B cell (primary cell): ENCODE data around the gene ARHGAP42. TPM values are rescaled to one million over a fixed set of nuclear protein-coding genes. Genes with fewer than 3 reads are reported as not detected.

Source experiments
- ATAC-seq: fragments of 200-7000 bp; cut with Tn5 transposase; one replicate; pipeline ENCODE4 v1.10.0; 2021; ENCODE audit warnings: low read depth, mild to moderate bottlenecking, moderate number of reproducible peaks, moderate library complexity
- CTCF ChIA-PET: fragments of 350-600 bp; sonication (Branson Sonifier 250); formaldehyde crosslinking; loops from one replicate; lab custom pipeline; 2021; ENCODE audit warnings: antibody characterized with exemption, inconsistent platforms; lab: Charles Lee
- POLR2A ChIA-PET: fragments of 350-600 bp; sonication (Branson Sonifier 250); formaldehyde crosslinking; loops from one replicate; lab custom pipeline; 2021; ENCODE audit warnings: antibody characterized with exemption; lab: Charles Lee
- DNase-seq: peaks from one replicate; pipeline ENCODE4 v3.0.0; 2013
- H2AFZ ChIP-seq: 2 replicates; pipeline ENCODE4 v1.6.1; 2012; ENCODE audit warnings: mild to moderate bottlenecking, low read depth, low read length; ENCODE audit not compliant: insufficient read depth, poor library complexity, severe bottlenecking
- H3K27ac ChIP-seq, 2 donors: 1 replicate in 1 of 2; 2 replicates in 1 of 2; pipeline ENCODE4 v1.5.1; 2012 to 2013; ENCODE audit warnings: low read length in 2 of 2, mild to moderate bottlenecking in 2 of 2, moderate library complexity in 1 of 2
- H3K27me3 ChIP-seq, 4 experiments: fragments of 200-600 bp in 1 of 4; sonication (generic) in 1 of 4; replicated peaks in 1 of 4; 1 replicate in 2 of 4; 2 replicates in 2 of 4; pipeline versions ENCODE4 v1.6.1 to v1.7.0; 2013 to 2016; ENCODE audit warnings: low read length in 3 of 4, mild to moderate bottlenecking in 2 of 4, mixed read lengths in 1 of 4, moderate library complexity in 1 of 4; ENCODE audit not compliant: insufficient read depth in 4 of 4, control insufficient read depth in 3 of 4; ENCODE audit errors: control extremely low read depth in 1 of 4
- H3K36me3 ChIP-seq, 2 experiments: replicated peaks in 1 of 2; 1 replicate in 1 of 2; 2 replicates in 1 of 2; pipeline versions ENCODE4 v1.6.1 to v1.7.1; 2013; ENCODE audit warnings: low read length in 1 of 2; ENCODE audit not compliant: insufficient read depth in 2 of 2, control insufficient read depth in 1 of 2; ENCODE audit errors: control extremely low read depth in 1 of 2, extremely low read depth in 1 of 2
- H3K4me1 ChIP-seq, 2 donors: fragments of 200-600 bp in 1 of 2; sonication (generic) in 1 of 2; 1 replicate in 1 of 2; 2 replicates in 1 of 2; pipeline versions ENCODE4 v1.5.1 to v1.6.1; 2013 to 2017; ENCODE audit warnings: low read length in 2 of 2; ENCODE audit not compliant: control insufficient read depth in 2 of 2, insufficient read depth in 2 of 2
- H3K4me2 ChIP-seq: replicated peaks from 2 replicates; pipeline ENCODE3; 2012; ENCODE audit warnings: mild to moderate bottlenecking, low read depth, low read length; ENCODE audit not compliant: poor library complexity, severe bottlenecking
- H3K4me3 ChIP-seq, 5 experiments: fragments of 200-600 bp in 1 of 5; sonication (generic) in 1 of 5; 1 replicate in 3 of 5; 2 replicates in 2 of 5; pipeline versions ENCODE4 v1.5.1 to v1.7.0; 2011 to 2016; ENCODE audit warnings: low read length in 4 of 5, mild to moderate bottlenecking in 4 of 5, low read depth in 2 of 5, control low read depth in 1 of 5, moderate library complexity in 1 of 5; ENCODE audit not compliant: insufficient read depth in 1 of 5; ENCODE audit errors: control extremely low read depth in 1 of 5, extremely low read depth in 1 of 5
- H3K79me2 ChIP-seq: fragments of 200-600 bp; sonication (generic); one replicate; pipeline ENCODE4 v1.6.0; 2016; ENCODE audit warnings: low read length; ENCODE audit not compliant: control insufficient read depth, insufficient read depth
- H3K9ac ChIP-seq: fragments of 200-600 bp; sonication (generic); 2 replicates; pipeline ENCODE4 v1.6.1; 2017; ENCODE audit warnings: mild to moderate bottlenecking, low read length, moderate library complexity
- H3K9me3 ChIP-seq, 3 donors: one replicate each; pipeline versions ENCODE4 v1.6.1 to v1.7.1; 2013; ENCODE audit warnings: low read length in 2 of 3; ENCODE audit not compliant: control insufficient read depth in 2 of 3, insufficient read depth in 1 of 3; ENCODE audit errors: control extremely low read depth in 1 of 3
- H4K20me1 ChIP-seq: 2 replicates; pipeline ENCODE4 v1.6.0; 2012; ENCODE audit warnings: mild to moderate bottlenecking, low read length; ENCODE audit not compliant: insufficient read depth, control insufficient read depth, poor library complexity, severe bottlenecking
- H3K27ac Mint-ChIP-seq: one replicate; pipeline ENCODE4 v1.8.0; 2021; ENCODE audit warnings: mixed read lengths
- H3K27me3 Mint-ChIP-seq: one replicate; pipeline ENCODE4 v1.8.0; 2021; ENCODE audit warnings: mixed read lengths
- H3K4me1 Mint-ChIP-seq: one replicate; pipeline ENCODE4 v1.8.0; 2021; ENCODE audit warnings: mixed read lengths
- H3K4me3 Mint-ChIP-seq: one replicate; pipeline ENCODE4 v1.8.0; 2021; ENCODE audit warnings: mixed read lengths
- H3K9me3 Mint-ChIP-seq: one replicate; pipeline ENCODE4 v1.8.0; 2022; ENCODE audit warnings: mixed read lengths; ENCODE audit not compliant: insufficient read depth
- CTCF ChIP-seq: fragments of 200-600 bp; IDR thresholded peaks from one replicate; pipeline ENCODE4 v1.8.0; 2022; ENCODE audit warnings: antibody characterized with exemption, mild to moderate bottlenecking
- EZH2 ChIP-seq: IDR thresholded peaks from 2 replicates; pipeline ENCODE4 v1.6.1; 2012; ENCODE audit warnings: borderline replicate concordance, low read depth, mild to moderate bottlenecking, moderate library complexity, low read length; ENCODE audit not compliant: insufficient read depth, poor library complexity, severe bottlenecking
- WGBS: methylation state at CpG from one replicate; pipeline ENCODE4 v1.1.5; 2013; ENCODE audit warnings: missing lambda C conversion rate; ENCODE audit not compliant: insufficient coverage; 5-methylcytosine and 5-hydroxymethylcytosine counted together
- intact Hi-C: fragments of 100-400 bp; cut with micrococcal nuclease; formaldehyde crosslinking; loops from one replicate; pipeline ENCODE4 v1.10.0; 2022
- polyA plus RNA-seq: library from polyadenylated mRNA; depleted of rRNA; stranded (reverse); fragments of >200 nt; gene quantifications from 2 replicates; pipeline ENCODE4 v1.2.3, GENCODE V29; 2012
- total RNA-seq, 2 donors: library from RNA; stranded (reverse); fragments of 120-200 nt in 1 of 2; gene quantifications; 1 replicate in 1 of 2; 2 replicates in 1 of 2; pipeline versions ENCODE4 v1.2.3 to v1.2.4, GENCODE V29; 2013 to 2022

ARHGAP42 gene
- total and polyA plus RNA-seq, 2 donors (not counting 1 experiment from before 2014, with no cell fraction given), result 3.8 to 4.9 TPM

GRCh38 chr11:100949443-100949842 is 262.4 kb downstream of the ARHGAP42 start:
- Histone ChIP-seq H3K4me2 (peak overlapping the region; percentile 4), H3K36me3 (no peaks in the 10 kb centered on the region), H3K4me1 (peaks cover 6 to 8% of the 10 kb centered on the region in 2 donors), H3K27ac (no peak overlapping the region), H2AFZ (no peak overlapping the region), H3K9me3 (no peaks in the 10 kb centered on the region), H3K9ac (no peak overlapping the region), H3K79me2 (no peaks in the 10 kb centered on the region), H3K27me3 (no peaks in the 10 kb centered on the region), H4K20me1 (no peaks in the 10 kb centered on the region), H3K4me3 (no peak overlapping the region)
- no peak overlapping the region for H3K4me3 Mint-ChIP-seq
- ATAC-seq, result no peak
- H3K27me3 Mint-ChIP-seq, result no peaks in the 10 kb centered on the region
- peaks cover 8% of the 10 kb centered on the region for H3K4me1 Mint-ChIP-seq
- intact Hi-C loops, result no loop called here
- no peak for DNase-seq
- POLR2A ChIA-PET, result no interaction called here
- TF ChIP-seq CTCF (no peak), EZH2 (no peak)
- CTCF ChIA-PET, result no interaction called here
- no peak overlapping the region for H3K27ac Mint-ChIP-seq
- H3K9me3 Mint-ChIP-seq, result no peaks in the 10 kb centered on the region
- WGBS, result 100% methylated on average over 1 of the region's 2 CpGs

GRCh38 chr11:100955318-100955717 is 268.2 kb downstream of the ARHGAP42 start:
- H3K4me1 ChIP-seq, result peaks cover 0 to 6% of the 10 kb centered on the region in 2 donors
- H4K20me1 ChIP-seq, result no peaks in the 10 kb centered on the region
- H3K9me3 Mint-ChIP-seq, result no peaks in the 10 kb centered on the region
- CTCF ChIA-PET, result no interaction called here
- TF ChIP-seq EZH2 (no peak), CTCF (no peak)
- H3K9ac ChIP-seq, result no peak overlapping the region
- intact Hi-C loops, result no loop called here
- no peaks in the 10 kb centered on the region for H3K36me3 ChIP-seq
- 100% methylated on average over 1 of the region's 1 CpG for WGBS
- POLR2A ChIA-PET, result no interaction called here
- H3K4me1 Mint-ChIP-seq, result peaks cover 6% of the 10 kb centered on the region
- DNase-seq (no peak), ATAC-seq (no peak)
- no peaks in the 10 kb centered on the region for H3K27me3 ChIP-seq
- no peak overlapping the region for H2AFZ ChIP-seq
- no peaks in the 10 kb centered on the region for H3K9me3 ChIP-seq
- no peaks in the 10 kb centered on the region for H3K27me3 Mint-ChIP-seq
- H3K4me3 Mint-ChIP-seq, result no peak overlapping the region
- H3K4me3 ChIP-seq, result no peak overlapping the region
- no peak overlapping the region for H3K27ac Mint-ChIP-seq
- H3K4me2 ChIP-seq, result no peak overlapping the region
- no peaks in the 10 kb centered on the region for H3K79me2 ChIP-seq
- no peak overlapping the region for H3K27ac ChIP-seq
